GM10266 (cell line): ENCODE data around the gene FAR2.
"Not testable (repeated sequence)": the region's sequence is repeated elsewhere in the genome, so short reads cannot be mapped to it uniquely, and the experiment has no call there.

ENCODE experiments used
- DNase-seq: peaks from one replicate; pipeline ENCODE4 v3.0.0; 2012; ENCODE audit errors: extremely low spot score
- TF ChIP-seq, protein P1 (sequence below): IDR thresholded peaks from 2 replicates; pipeline ENCODE4 v1.5.1; 2012; ENCODE audit warnings: mild to moderate bottlenecking, low read depth; ENCODE audit not compliant: control insufficient read depth, insufficient read depth; ENCODE audit errors: missing control alignments

The FAR2 gene

GRCh38 chr12:29245246-29245645, 96.2 kb downstream of the FAR2 start:
- TF ChIP-seq, protein P1, sequence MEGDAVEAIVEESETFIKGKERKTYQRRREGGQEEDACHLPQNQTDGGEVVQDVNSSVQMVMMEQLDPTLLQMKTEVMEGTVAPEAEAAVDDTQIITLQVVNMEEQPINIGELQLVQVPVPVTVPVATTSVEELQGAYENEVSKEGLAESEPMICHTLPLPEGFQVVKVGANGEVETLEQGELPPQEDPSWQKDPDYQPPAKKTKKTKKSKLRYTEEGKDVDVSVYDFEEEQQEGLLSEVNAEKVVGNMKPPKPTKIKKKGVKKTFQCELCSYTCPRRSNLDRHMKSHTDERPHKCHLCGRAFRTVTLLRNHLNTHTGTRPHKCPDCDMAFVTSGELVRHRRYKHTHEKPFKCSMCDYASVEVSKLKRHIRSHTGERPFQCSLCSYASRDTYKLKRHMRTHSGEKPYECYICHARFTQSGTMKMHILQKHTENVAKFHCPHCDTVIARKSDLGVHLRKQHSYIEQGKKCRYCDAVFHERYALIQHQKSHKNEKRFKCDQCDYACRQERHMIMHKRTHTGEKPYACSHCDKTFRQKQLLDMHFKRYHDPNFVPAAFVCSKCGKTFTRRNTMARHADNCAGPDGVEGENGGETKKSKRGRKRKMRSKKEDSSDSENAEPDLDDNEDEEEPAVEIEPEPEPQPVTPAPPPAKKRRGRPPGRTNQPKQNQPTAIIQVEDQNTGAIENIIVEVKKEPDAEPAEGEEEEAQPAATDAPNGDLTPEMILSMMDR = no peak
- no peak for DNase-seq

DNA sequence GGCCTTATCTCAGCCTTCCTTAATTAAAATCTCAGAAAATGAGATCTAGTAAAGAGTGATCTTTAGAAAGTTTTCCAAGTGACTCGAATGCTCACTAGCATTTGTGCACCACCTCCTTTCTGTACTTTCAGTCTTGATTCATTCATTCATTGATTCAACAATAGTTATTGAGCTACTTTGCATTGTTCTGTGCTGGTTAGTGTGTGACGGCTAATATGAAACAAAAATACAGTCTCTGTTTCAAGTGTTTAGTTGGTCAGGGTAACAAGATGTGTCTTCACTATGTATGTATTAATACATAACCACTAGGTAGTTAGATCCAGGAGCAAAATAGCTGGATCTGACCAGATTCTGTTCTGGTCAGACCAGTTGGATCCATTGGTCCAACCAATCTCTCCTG, 100.9 kb downstream of the FAR2 start:
- no peak for DNase-seq
- TF ChIP-seq, protein P1 = no peak

DNA sequence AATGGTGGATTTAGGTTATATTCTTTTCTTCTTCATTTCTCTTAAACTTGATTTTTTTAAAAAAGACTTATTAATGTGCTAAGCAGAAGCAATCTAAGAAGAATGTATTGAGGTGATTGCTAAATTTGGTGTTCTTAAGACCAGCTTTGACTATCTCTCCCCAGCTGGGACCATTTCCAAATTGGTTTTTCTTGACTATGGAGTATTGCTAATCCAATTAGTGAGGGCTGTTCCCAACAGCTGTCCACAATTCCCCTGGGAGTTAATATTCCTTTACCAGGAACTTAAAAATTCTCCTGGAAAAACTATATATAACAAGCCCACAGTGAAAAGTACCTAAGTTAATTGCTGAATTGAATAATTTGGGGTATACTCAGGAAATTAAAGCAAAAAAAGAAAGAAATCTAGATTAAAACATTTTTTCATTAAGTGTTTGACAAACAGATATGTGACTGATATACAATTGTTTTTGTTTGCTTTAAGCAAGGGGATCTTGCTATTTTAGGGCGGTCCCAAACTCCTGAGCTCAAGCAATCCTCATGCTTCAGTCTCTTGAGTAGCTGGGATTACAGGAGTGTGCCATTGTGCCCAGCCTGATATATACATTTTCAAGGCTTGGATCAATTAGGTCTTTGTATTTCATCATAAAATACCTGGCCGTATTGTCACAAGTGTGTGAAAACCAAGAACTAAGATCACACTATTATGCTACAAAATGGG, 105.0 kb downstream of the FAR2 start:
- DNase-seq = no peak
- TF ChIP-seq, protein P1 = no peak

DNA sequence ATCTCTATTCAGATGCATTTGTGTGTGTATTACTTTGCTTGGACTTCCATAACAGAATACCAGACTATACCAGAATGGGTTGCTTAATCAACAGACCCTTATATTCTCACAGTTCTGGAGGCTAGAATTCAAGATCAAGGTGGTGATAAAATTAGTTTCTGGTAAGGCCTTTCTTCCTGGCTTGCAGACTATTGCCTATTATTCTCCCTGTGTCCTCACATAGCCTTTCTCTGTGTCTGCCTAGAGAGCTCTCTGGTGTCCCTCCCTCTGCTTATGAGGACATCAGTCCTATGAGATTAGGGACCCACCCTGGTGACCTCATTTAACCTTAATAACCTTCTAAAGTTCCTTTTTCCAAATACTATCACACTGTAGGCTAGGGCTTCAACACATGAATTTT, 106.0 kb downstream of the FAR2 start:
- DNase-seq = no peak
- TF ChIP-seq, protein P1 = no peak

GRCh38 chr12:29256598-29256997, 107.5 kb downstream of the FAR2 start:
- TF ChIP-seq, protein P1 = no peak
- no peak for DNase-seq

- not testable (repeated sequence) for DNase-seq
Observed at GRCh38 chr12:29257687-29258086, 108.6 kb downstream of the FAR2 start.

DNA sequence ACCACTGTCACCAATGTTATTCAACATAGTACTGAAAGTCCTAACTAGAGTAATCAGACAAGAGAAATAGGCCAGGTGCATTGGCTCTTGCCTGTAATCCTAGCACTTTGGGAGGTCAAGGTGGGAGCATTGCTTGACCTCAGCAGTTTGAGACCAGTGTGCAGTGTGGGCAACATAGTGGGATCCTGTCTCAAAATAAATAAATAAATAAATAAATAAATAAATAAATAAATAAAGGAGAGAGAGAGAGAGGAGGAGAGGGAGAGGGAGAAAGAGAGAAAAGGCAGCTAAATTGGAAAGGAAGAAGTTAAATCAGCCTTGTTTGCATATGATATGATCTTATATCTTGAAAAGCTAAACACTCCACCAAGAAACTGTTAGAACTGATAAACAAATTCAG, 115.3 kb downstream of the FAR2 start:
- DNase-seq = no peak
- TF ChIP-seq, protein P1 = no peak
